GM12878 (cell line): Measurements from ENCODE around the gene SEC24D. TPM values are rescaled to one million over a fixed set of nuclear protein-coding genes. Genes with fewer than 3 reads are reported as not detected.

Source experiments
- ATAC-seq: fragments of 200-7000 bp; cut with Tn5 transposase; 3 replicates; pipeline ENCODE4 v1.9.1; 2020; ENCODE audit warnings: mild to moderate bottlenecking, moderate library complexity
- BruUV-seq: library from RNA; stranded (reverse); fragments of 400-500 nt; replicated peaks from 2 replicates; lab custom pipeline; 2021; lab: Mats Ljungman, UMichigan
- CTCF ChIA-PET: fragments of 300-600 bp; sonication (Branson Sonifier 250); formaldehyde crosslinking; extraction: SDS; loops from one replicate; lab custom pipeline; 2021; ENCODE audit warnings: inconsistent platforms; lab: Yijun Ruan, JAX
- POLR2A ChIA-PET: fragments of 350-600 bp; formaldehyde crosslinking; extraction: SDS; loops from one replicate; lab custom pipeline; 2021; ENCODE audit warnings: inconsistent platforms; lab: Charles Lee
- RAD21 ChIA-PET: fragments of 300-600 bp; sonication (Branson Sonifier 250); formaldehyde crosslinking; loops from one replicate; lab custom pipeline; 2023; ENCODE audit warnings: antibody characterized with exemption; ENCODE audit not compliant: unreplicated experiment; lab: Charles Lee
- SMC1A ChIA-PET: fragments of 300-600 bp; sonication (Branson Sonifier 250); formaldehyde crosslinking; loops from one replicate; lab custom pipeline; 2023; ENCODE audit not compliant: unreplicated experiment, uncharacterized antibody; lab: Charles Lee
- DNase-seq: peaks from one replicate; pipeline ENCODE4 v3.0.0-alpha.2; 2011; ENCODE audit warnings: low read depth, low spot score
- FAIRE-seq: peaks from 3 replicates; lab custom pipeline; 2011; peaks lifted over from hg19 to GRCh38; lab: Jason Lieb, UNC
- H2AFZ ChIP-seq: 2 replicates; pipeline ENCODE4 v1.6.0; 2011; ENCODE audit warnings: low read depth, low read length, control low read depth; ENCODE audit not compliant: control insufficient read depth
- H3K27ac ChIP-seq: 2 replicates; pipeline ENCODE4 v1.5.1; 2011; ENCODE audit warnings: control low read depth; ENCODE audit not compliant: control insufficient read depth, insufficient read depth
- H3K27me3 ChIP-seq, 2 experiments: replicated peaks in 1 of 2; 2 replicates each; pipeline versions ENCODE4 v1.6.0 to v1.6.1; 2011; ENCODE audit warnings: low read length in 1 of 2; ENCODE audit not compliant: control insufficient read depth in 2 of 2, insufficient read depth in 2 of 2
- H3K36me3 ChIP-seq, 2 experiments: 2 replicates each; pipeline ENCODE4 v1.5.1; 2011; ENCODE audit warnings: low read length in 1 of 2; ENCODE audit not compliant: control insufficient read depth in 2 of 2, insufficient read depth in 2 of 2
- H3K4me1 ChIP-seq: 2 replicates; pipeline ENCODE4 v1.6.1; 2011; ENCODE audit warnings: mild to moderate bottlenecking, low read length, moderate library complexity, mixed read lengths; ENCODE audit not compliant: control insufficient read depth, insufficient read depth
- H3K4me2 ChIP-seq: 2 replicates; pipeline ENCODE4 v1.6.0; 2011; ENCODE audit warnings: control low read depth; ENCODE audit not compliant: control insufficient read depth, insufficient read depth
- H3K4me3 ChIP-seq: fragments of 200-600 bp; sonication (generic); 2 replicates; pipeline ENCODE4 v1.5.1; 2016
- H3K79me2 ChIP-seq: 2 replicates; pipeline ENCODE4 v1.6.0; 2011; ENCODE audit warnings: low read length; ENCODE audit not compliant: control insufficient read depth, insufficient read depth
- H3K9ac ChIP-seq: 2 replicates; pipeline ENCODE4 v1.8.0; 2011; ENCODE audit warnings: low read length, control low read depth, mixed read lengths; ENCODE audit not compliant: control insufficient read depth, insufficient read depth
- H3K9me3 ChIP-seq: replicated peaks from 3 replicates; pipeline ENCODE4 v1.5.1; 2011; ENCODE audit warnings: mild to moderate bottlenecking, low read length; ENCODE audit not compliant: control insufficient read depth, insufficient read depth
- H4K20me1 ChIP-seq: 2 replicates; pipeline ENCODE4 v1.6.0; 2011; ENCODE audit not compliant: control insufficient read depth, insufficient read depth
- CBX5 ChIP-seq: sonication (generic); IDR thresholded peaks from 2 replicates; pipeline ENCODE4 v1.6.1; 2016; ENCODE audit warnings: low read depth, moderate library complexity, mild to moderate bottlenecking, inconsistent platforms
- CREB1 ChIP-seq: IDR thresholded peaks from 2 replicates; pipeline ENCODE4 v1.6.1; 2012; ENCODE audit warnings: low read depth, mild to moderate bottlenecking, inconsistent platforms
- MLLT1 ChIP-seq: fragments of 450-650 bp; IDR thresholded peaks from 2 replicates; pipeline ENCODE4 v1.6.1; 2016; ENCODE audit warnings: mild to moderate bottlenecking
- NFIC ChIP-seq: IDR thresholded peaks from 2 replicates; pipeline ENCODE4 v1.6.1; 2012; ENCODE audit warnings: low read depth, mild to moderate bottlenecking, inconsistent platforms, low read length, moderate library complexity
- PAX5 ChIP-seq: IDR thresholded peaks from 2 replicates; pipeline ENCODE4 v1.6.1; 2011; ENCODE audit warnings: low read depth, low read length, borderline replicate concordance
- YY1 ChIP-seq: IDR thresholded peaks from 2 replicates; pipeline ENCODE4 v1.6.1; 2011; ENCODE audit warnings: low read depth, mild to moderate bottlenecking, low read length
- ZNF24 ChIP-seq: fragments of 450-650 bp; IDR thresholded peaks from 2 replicates; pipeline ENCODE4 v1.6.1; 2017; ENCODE audit warnings: antibody characterized with exemption, mild to moderate bottlenecking
- ZNF622 ChIP-seq: fragments of 450-650 bp; IDR thresholded peaks from 2 replicates; pipeline ENCODE4 v1.6.1; 2017; ENCODE audit warnings: mild to moderate bottlenecking, inconsistent platforms
- WGBS: methylation state at CpG from one replicate; pipeline ENCODE4 v1.1.6; 2016; ENCODE audit warnings: low lambda C conversion rate; ENCODE audit not compliant: insufficient replicate concordance, insufficient coverage; ENCODE audit errors: missing lambda C conversion rate; 5-methylcytosine and 5-hydroxymethylcytosine counted together
- in situ Hi-C: fragments of 300-500 bp; cut with MboI; formaldehyde crosslinking; loops from 9 replicates; pipeline ENCODE4 v1.14.3; 2018; ENCODE audit warnings: mixed read lengths
- intact Hi-C: fragments of 100-400 bp; cut with micrococcal nuclease; formaldehyde crosslinking; loops from one replicate; pipeline ENCODE4 v1.14.2; 2022; ENCODE audit not compliant: unreplicated experiment
- polyA plus RNA-seq, 11 experiments: library from polyadenylated mRNA; depleted of rRNA in 4 of 11; unstranded in 6 of 11; stranded (reverse) in 5 of 11; fragments of >200 nt; fragmentation: Nextera tagmentation in 4 of 11; fragmentation: Illumina TruSeq in 1 of 11; extraction: Ambion mirVana in 4 of 11; extraction: Trizol in 1 of 11; gene quantifications; 1 replicate in 1 of 11; 2 replicates in 10 of 11; pipeline versions ENCODE4 v1.2.1 to v1.2.3, GENCODE V29; 2011 to 2016; ENCODE audit warnings: inconsistent platforms in 2 of 11, missing spikeins in 2 of 11, low read depth in 1 of 11
- total RNA-seq, 4 experiments: library from RNA; depleted of rRNA in 3 of 4; stranded (reverse); fragments of >200 nt in 3 of 4; fragmentation: Illumina TruSeq in 1 of 4; extraction: Trizol in 1 of 4; gene quantifications; 2 replicates each; pipeline versions ENCODE4 v1.2.1 to v1.2.3, GENCODE V29; 2013 to 2021

SEC24D gene
- total and polyA plus RNA-seq, 10 of the 15 experiments (the other 5 are each of a cell fraction or from before 2014, with no cell fraction given) = 12.8 to 61.9 (median 25.6) TPM

GRCh38 chr4:118833192-118833820 is 2.6 kb downstream of the SEC24D start (continued):
- TF ChIP-seq NFIC (0 out of 2 replicates have a peak, but pooled peaks have one; percentile 43), ZNF622 (no peak)
- TF ChIP-seq, all 136 proteins: peak for 5

- WGBS = 97% methylated on average over 2 of the region's 2 CpGs
- FAIRE-seq (no peak), ATAC-seq (no peak), DNase-seq (no peak)
- CTCF ChIA-PET = interaction anchor here (2.6 kb wide), 1 partner anchor 36 kb away, joined by 11 read pairs; no protein-coding TSS in a partner anchor
- peaks cover 69% of the 10 kb centered on the region for H3K79me2 ChIP-seq
- peaks cover 2 to 16% of the 10 kb centered on the region in 2 experiments for H3K36me3 ChIP-seq
- H2AFZ ChIP-seq = no peak overlapping the region
- RAD21 ChIA-PET = interaction anchor here (0.7 kb wide), 1 partner anchor 10 kb away, joined by 3 read pairs; no protein-coding TSS in a partner anchor
- no peaks in the 10 kb centered on the region; the same call in 1 of the 2 replicates for H4K20me1 ChIP-seq
- intact Hi-C loops (no loop called here), in situ Hi-C loops (no loop called here)
- H3K27me3 ChIP-seq = no peaks in the 10 kb centered on the region
- peaks cover 27% of the 10 kb centered on the region for H3K4me1 ChIP-seq
- H3K9ac ChIP-seq = no peak overlapping the region
- TF ChIP-seq PAX5 (no peak), CREB1 (no peak), MLLT1 (no peak), YY1 (no peak), CBX5 (no peak), ZNF24 (no peak)
- H3K9me3 ChIP-seq = no peaks in the 10 kb centered on the region
- no peak overlapping the region for H3K4me2 ChIP-seq
- BruUV-seq = no TSS peak
- POLR2A ChIA-PET = no interaction called here
- H3K27ac ChIP-seq = no peak overlapping the region
- H3K4me3 ChIP-seq = no peak overlapping the region
- SMC1A ChIA-PET = interaction anchor here (1.0 to 1.4 kb wide), 2 partner anchors 9 to 35 kb away, joined by 4 read pairs; no protein-coding TSS in a partner anchor
Observed at GRCh38 chr4:118829107-118829506, 6.8 kb downstream of the SEC24D start.
